Trophoblast cell (in vitro differentiated cells and primary cell): ENCODE results near the gene RBM33.

Source experiments
- DNase-seq, 2 donors: peaks; one replicate each; pipeline ENCODE4 v3.0.0-alpha.2; 2016
- H2AFZ ChIP-seq: 2 replicates; pipeline ENCODE4 v1.6.1; 2013; ENCODE audit warnings: low read length, moderate library complexity, mild to moderate bottlenecking; ENCODE audit not compliant: insufficient read depth, poor library complexity
- H2AK5ac ChIP-seq: 2 replicates; pipeline ENCODE4 v1.6.1; 2013; ENCODE audit warnings: mild to moderate bottlenecking, low read length
- H2BK120ac ChIP-seq: 2 replicates; pipeline ENCODE4 v1.6.1; 2013; ENCODE audit warnings: low read length, mild to moderate bottlenecking, moderate library complexity; ENCODE audit not compliant: insufficient read depth, poor library complexity
- H2BK12ac ChIP-seq: 2 replicates; pipeline ENCODE4 v1.6.1; 2013; ENCODE audit warnings: mild to moderate bottlenecking, low read length, moderate library complexity
- H2BK5ac ChIP-seq: 2 replicates; pipeline ENCODE4 v1.6.1; 2013; ENCODE audit warnings: low read length, low read depth, moderate library complexity, mild to moderate bottlenecking; ENCODE audit not compliant: poor library complexity
- H3K14ac ChIP-seq: 2 replicates; pipeline ENCODE4 v1.6.1; 2013; ENCODE audit warnings: mild to moderate bottlenecking, low read length
- H3K18ac ChIP-seq: 2 replicates; pipeline ENCODE4 v1.6.1; 2013; ENCODE audit warnings: mild to moderate bottlenecking, low read length
- H3K23ac ChIP-seq: 2 replicates; pipeline ENCODE4 v1.6.1; 2013; ENCODE audit warnings: low read length
- H3K27ac ChIP-seq: 2 replicates; pipeline ENCODE4 v1.5.1; 2013; ENCODE audit warnings: low read depth, mild to moderate bottlenecking, inconsistent platforms, low read length, moderate library complexity
- H3K27me3 ChIP-seq: 2 replicates; pipeline ENCODE4 v1.6.1; 2013; ENCODE audit warnings: inconsistent platforms, mild to moderate bottlenecking, low read length, moderate library complexity; ENCODE audit not compliant: insufficient read depth
- H3K36me3 ChIP-seq, 2 experiments: 1 replicate in 1 of 2; 2 replicates in 1 of 2; pipeline ENCODE4 v1.6.1; 2013; ENCODE audit warnings: low read length in 2 of 2, mild to moderate bottlenecking in 2 of 2, moderate library complexity in 1 of 2; ENCODE audit not compliant: insufficient read depth in 2 of 2, control insufficient read depth in 1 of 2
- H3K4ac ChIP-seq: 2 replicates; pipeline ENCODE4 v1.6.1; 2013; ENCODE audit warnings: low read depth, mild to moderate bottlenecking, low read length, moderate library complexity
- H3K4me1 ChIP-seq, 2 experiments: 1 replicate in 1 of 2; 2 replicates in 1 of 2; pipeline ENCODE4 v1.6.1; 2013; ENCODE audit warnings: low read length in 2 of 2, mild to moderate bottlenecking in 2 of 2, moderate library complexity in 1 of 2; ENCODE audit not compliant: insufficient read depth in 2 of 2, control insufficient read depth in 1 of 2
- H3K4me2 ChIP-seq: 2 replicates; pipeline ENCODE4 v1.6.1; 2013; ENCODE audit warnings: inconsistent platforms, mild to moderate bottlenecking, low read length, moderate library complexity
- H3K4me3 ChIP-seq: 2 replicates; pipeline ENCODE4 v1.5.1; 2013; ENCODE audit warnings: mild to moderate bottlenecking, low read depth, low read length, inconsistent platforms
- H3K79me1 ChIP-seq: one replicate; pipeline ENCODE4 v1.6.1; 2013; ENCODE audit warnings: low read length
- H3K79me2 ChIP-seq: 2 replicates; pipeline ENCODE4 v1.6.1; 2013; ENCODE audit warnings: low read length, mild to moderate bottlenecking; ENCODE audit not compliant: control insufficient read depth, insufficient read depth, poor library complexity
- H3K9ac ChIP-seq: 2 replicates; pipeline ENCODE4 v1.6.1; 2013; ENCODE audit warnings: mild to moderate bottlenecking, low read length
- H3K9me3 ChIP-seq: 2 replicates; pipeline ENCODE4 v1.6.1; 2013; ENCODE audit warnings: low read depth, mild to moderate bottlenecking, control low read depth, inconsistent platforms, low read length; ENCODE audit not compliant: insufficient read depth
- H4K12ac ChIP-seq: 2 replicates; pipeline ENCODE4 v1.6.1; 2013; ENCODE audit warnings: low read depth, mild to moderate bottlenecking, low read length, moderate library complexity
- H4K8ac ChIP-seq: 2 replicates; pipeline ENCODE4 v1.6.1; 2013; ENCODE audit warnings: low read depth, mild to moderate bottlenecking, low read length, moderate library complexity
- H4K91ac ChIP-seq: one replicate; pipeline ENCODE4 v1.6.1; 2013; ENCODE audit warnings: low read depth, mild to moderate bottlenecking, low read length, moderate library complexity
- WGBS: extraction: QIAGEN DNeasy Blood & Tissue Kit; methylation state at CpG from one replicate; pipeline ENCODE4 v1.1.7; 2013; ENCODE audit warnings: missing lambda C conversion rate; ENCODE audit not compliant: insufficient read length, insufficient coverage; ENCODE audit errors: extremely low coverage; 5-methylcytosine and 5-hydroxymethylcytosine counted together

RBM33 gene

GRCh38 chr7:155705623-155706360, 61.3 kb downstream of the RBM33 start:
- Histone ChIP-seq H3K18ac (no peak overlapping the region), H4K8ac (no peak overlapping the region), H3K14ac (no peak overlapping the region), H3K23ac (no peak overlapping the region), H2BK5ac (no peak overlapping the region), H3K79me1 (no peaks in the 10 kb centered on the region), H3K9ac (no peak overlapping the region), H2BK12ac (no peak overlapping the region), H3K27ac (no peak overlapping the region), H3K4me2 (no peak overlapping the region), H3K4me3 (no peak overlapping the region), H3K79me2 (no peaks in the 10 kb centered on the region), H3K4me1 (no peaks in the 10 kb centered on the region), H2AFZ (no peak overlapping the region), H2BK120ac (no peak overlapping the region), H2AK5ac (no peak overlapping the region), H3K27me3 (no peaks in the 10 kb centered on the region), H3K4ac (no peak overlapping the region), H3K9me3 (no peaks in the 10 kb centered on the region), H4K12ac (no peak overlapping the region), H4K91ac (no peak overlapping the region), H3K36me3 (peaks cover 17 to 33% of the 10 kb centered on the region in 2 experiments)
- no peak for DNase-seq
- WGBS, result no CpG with 5 or more reads among the region's 16 CpGs

DNA sequence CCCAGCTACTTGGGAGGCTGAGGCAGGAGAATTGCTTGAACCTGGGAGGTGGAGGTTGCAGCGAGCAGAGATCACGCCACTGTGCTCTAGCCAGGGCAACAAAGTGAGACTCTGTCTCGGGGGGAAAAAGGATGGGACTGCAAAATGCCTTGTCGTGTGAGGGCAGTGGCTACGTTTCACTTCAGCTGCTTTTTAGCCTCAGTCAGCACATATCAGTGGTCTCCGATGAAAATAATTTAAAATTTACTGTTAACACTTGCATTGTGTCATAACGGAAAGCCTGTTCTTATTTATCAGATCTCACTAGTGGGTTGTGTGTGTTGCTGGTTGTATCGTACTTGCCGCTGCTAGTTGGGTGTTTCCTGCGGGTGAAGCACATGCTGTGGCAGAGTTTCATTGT, 61.9 kb downstream of the RBM33 start:
- H3K79me2 ChIP-seq, result no peaks in the 10 kb centered on the region

GRCh38 chr7:155709453-155709852, 65.0 kb downstream of the RBM33 start:
- Histone ChIP-seq H4K8ac (no peak overlapping the region), H3K4me2 (no peak overlapping the region), H3K9me3 (peaks cover 2% of the 10 kb centered on the region), H4K12ac (no peak overlapping the region), H3K27ac (no peak overlapping the region), H3K4ac (no peak overlapping the region), H3K9ac (no peak overlapping the region), H4K91ac (no peak overlapping the region), H3K4me1 (no peaks in the 10 kb centered on the region), H2AK5ac (no peak overlapping the region), H3K79me1 (no peaks in the 10 kb centered on the region), H3K36me3 (peaks cover 29 to 35% of the 10 kb centered on the region in 2 experiments), H3K4me3 (no peak overlapping the region), H3K14ac (no peak overlapping the region), H2BK12ac (no peak overlapping the region), H3K18ac (no peak overlapping the region), H3K79me2 (no peaks in the 10 kb centered on the region), H3K23ac (no peak overlapping the region), H2AFZ (no peak overlapping the region), H2BK120ac (no peak overlapping the region), H3K27me3 (no peaks in the 10 kb centered on the region), H2BK5ac (no peak overlapping the region)
- no peak for DNase-seq

More for the DNA sequence above, 61.9 kb downstream of the RBM33 start:
- Histone ChIP-seq H3K27me3 (no peaks in the 10 kb centered on the region), H3K14ac (no peak overlapping the region), H3K23ac (no peak overlapping the region), H4K12ac (no peak overlapping the region), H4K8ac (no peak overlapping the region), H2AK5ac (no peak overlapping the region), H2BK120ac (no peak overlapping the region), H2BK5ac (no peak overlapping the region), H2AFZ (no peak overlapping the region), H3K18ac (no peak overlapping the region), H3K79me1 (no peaks in the 10 kb centered on the region), H3K9ac (no peak overlapping the region), H4K91ac (no peak overlapping the region), H2BK12ac (no peak overlapping the region), H3K4me1 (no peaks in the 10 kb centered on the region), H3K4me3 (no peak overlapping the region), H3K9me3 (no peaks in the 10 kb centered on the region), H3K4ac (no peak overlapping the region), H3K36me3 (peaks cover 19 to 32% of the 10 kb centered on the region in 2 experiments), H3K27ac (no peak overlapping the region), H3K4me2 (no peak overlapping the region)
- DNase-seq, result no peak
- no CpG with 5 or more reads among the region's 10 CpGs for WGBS

- no peak for DNase-seq
- H3K27me3 ChIP-seq, result no peaks in the 10 kb centered on the region
Measured at GRCh38 chr7:155710031-155710430, 65.6 kb downstream of the RBM33 start.

More at GRCh38 chr7:155710031-155710430, 65.6 kb downstream of the RBM33 start:
- H4K12ac ChIP-seq, result no peak overlapping the region
- peaks cover 2% of the 10 kb centered on the region for H3K9me3 ChIP-seq
- H3K14ac ChIP-seq, result no peak overlapping the region
- H2BK12ac ChIP-seq, result no peak overlapping the region
- H3K4me1 ChIP-seq, result no peaks in the 10 kb centered on the region
- H3K4me3 ChIP-seq, result no peak overlapping the region
- no peaks in the 10 kb centered on the region for H3K79me2 ChIP-seq
- no peak overlapping the region for H3K4me2 ChIP-seq
- no peak overlapping the region for H3K23ac ChIP-seq
- H2BK120ac ChIP-seq, result no peak overlapping the region
- no peak overlapping the region for H2BK5ac ChIP-seq
- peaks cover 34 to 38% of the 10 kb centered on the region in 2 experiments for H3K36me3 ChIP-seq
- no peak overlapping the region for H4K8ac ChIP-seq
- no peak overlapping the region for H2AK5ac ChIP-seq
- H3K18ac ChIP-seq, result no peak overlapping the region
- H3K27ac ChIP-seq, result no peak overlapping the region
- no peak overlapping the region for H2AFZ ChIP-seq
- no peak overlapping the region for H4K91ac ChIP-seq
- no CpG with 5 or more reads among the region's 6 CpGs for WGBS
- no peak overlapping the region for H3K4ac ChIP-seq
- no peak overlapping the region for H3K9ac ChIP-seq
- H3K79me1 ChIP-seq, result no peaks in the 10 kb centered on the region
